HepG2 (cell line): Measurements from ENCODE around the gene GLS2. TPM values are rescaled to one million over a fixed set of nuclear protein-coding genes. Genes with fewer than 3 reads are reported as not detected.
A peak's percentile ranks its signal among the peaks of the same experiment; 100 is the strongest.

Experiments
- AHDC1 ChIP-seq: sonication (generic); formaldehyde crosslinking; IDR thresholded peaks from 2 replicates; pipeline ENCODE4 v1.5.1; 2020; ENCODE audit warnings: mild to moderate bottlenecking, missing genetic modification reagents, borderline replicate concordance
- ARID2 ChIP-seq: sonication (generic); formaldehyde crosslinking; IDR thresholded peaks from 2 replicates; pipeline ENCODE4 v1.8.1; 2022; ENCODE audit warnings: mild to moderate bottlenecking, missing genetic modification reagents, borderline replicate concordance
- GATAD2A ChIP-seq: IDR thresholded peaks from 2 replicates; pipeline ENCODE4 v1.6.1; 2016
- HBP1 ChIP-seq: IDR thresholded peaks from 2 replicates; pipeline ENCODE4 v1.6.1; 2016; ENCODE audit warnings: low read depth, control low read depth
- HNF4A ChIP-seq: sonication (generic); formaldehyde crosslinking; IDR thresholded peaks from 2 replicates; pipeline ENCODE4 v1.4.0; 2020; ENCODE audit warnings: missing genetic modification reagents
- ISL2 ChIP-seq: sonication (generic); formaldehyde crosslinking; IDR thresholded peaks from 2 replicates; pipeline ENCODE4 v1.5.0; 2020; ENCODE audit warnings: missing genetic modification reagents
- KDM6A ChIP-seq: IDR thresholded peaks from 2 replicates; pipeline ENCODE4 v1.6.1; 2016; ENCODE audit warnings: low read depth
- MZF1 ChIP-seq: sonication (generic); formaldehyde crosslinking; IDR thresholded peaks from 2 replicates; pipeline ENCODE4 v1.8.1; 2023; ENCODE audit warnings: mild to moderate bottlenecking, missing genetic modification reagents, borderline replicate concordance
- NFYC ChIP-seq: IDR thresholded peaks from 2 replicates; pipeline ENCODE4 v1.6.1; 2016; ENCODE audit warnings: missing genetic modification reagents, missing compliant biosample characterization
- PHB2 ChIP-seq: fragments of 450-650 bp; IDR thresholded peaks from 2 replicates; pipeline ENCODE4 v1.6.1; 2018; ENCODE audit not compliant: partially characterized antibody
- PREB ChIP-seq: sonication (generic); formaldehyde crosslinking; IDR thresholded peaks from 2 replicates; pipeline ENCODE4 v1.4.0; 2020; ENCODE audit warnings: missing genetic modification reagents
- TRAFD1 ChIP-seq: sonication (generic); formaldehyde crosslinking; IDR thresholded peaks from 2 replicates; pipeline ENCODE4 v1.5.1; 2020; ENCODE audit warnings: missing genetic modification reagents, mild to moderate bottlenecking, borderline replicate concordance
- ZBTB42 ChIP-seq: sonication (generic); formaldehyde crosslinking; IDR thresholded peaks from 2 replicates; pipeline ENCODE4 v1.5.0; 2020; ENCODE audit warnings: mild to moderate bottlenecking, missing genetic modification reagents
- ZFP82 ChIP-seq: sonication (generic); formaldehyde crosslinking; IDR thresholded peaks from 2 replicates; pipeline ENCODE4 v1.5.1; 2020; ENCODE audit warnings: mild to moderate bottlenecking, missing genetic modification reagents, borderline replicate concordance
- ZFP90 ChIP-seq: sonication (generic); formaldehyde crosslinking; IDR thresholded peaks from 2 replicates; pipeline ENCODE4 v1.8.0; 2022; ENCODE audit warnings: missing genetic modification reagents, mild to moderate bottlenecking, inconsistent platforms, borderline replicate concordance
- ZNF446 ChIP-seq: sonication (generic); formaldehyde crosslinking; IDR thresholded peaks from 2 replicates; pipeline ENCODE4 v1.5.0; 2020; ENCODE audit warnings: mild to moderate bottlenecking, missing genetic modification reagents
- ZNF891 ChIP-seq: sonication (generic); formaldehyde crosslinking; IDR thresholded peaks from 2 replicates; pipeline ENCODE4 v1.5.0; 2020; ENCODE audit warnings: mild to moderate bottlenecking, missing genetic modification reagents
- polyA plus RNA-seq, 8 experiments: library from polyadenylated mRNA; depleted of rRNA in 3 of 8; stranded (reverse) in 7 of 8; unstranded in 1 of 8; fragments of >200 nt; fragmentation: Illumina TruSeq in 4 of 8; extraction: Trizol in 4 of 8; gene quantifications; 2 replicates each; pipeline versions ENCODE4 v1.2.1 to v1.2.3, GENCODE V29; 2011 to 2016; ENCODE audit warnings: low read depth in 4 of 8, missing spikeins in 1 of 8, mixed read lengths in 1 of 8; ENCODE audit not compliant: insufficient read depth in 1 of 8
- total RNA-seq, 5 experiments: library from RNA; depleted of rRNA; stranded (reverse); fragments of >200 nt; fragmentation: Illumina TruSeq; extraction: Trizol; gene quantifications; 2 replicates each; pipeline ENCODE4 v1.2.3, GENCODE V29; 2016; ENCODE audit warnings: low read depth in 1 of 5

Gene GLS2
- total and polyA plus RNA-seq, 2 of the 13 experiments (the other 11 are each of a cell fraction or from before 2014, with no cell fraction given), result 8.6 to 12.2 TPM

GRCh38 chr12:56488041-56488955, at the start of gene GLS2 (continued):
- no peak for TF ChIP-seq HBP1 (CRISPR knock-in tag)
- no peak for TF ChIP-seq TRAFD1 (CRISPR knock-in tag)
- peak; percentile 92 for TF ChIP-seq ZFP90 (CRISPR knock-in tag)
- TF ChIP-seq ISL2 (CRISPR knock-in tag), result peak; percentile 56; the same call in 1 of the 2 replicates
- TF ChIP-seq ZNF446, result peak; percentile 94
- peak; percentile 24; the same call in 1 of the 2 replicates for TF ChIP-seq GATAD2A
- no peak for TF ChIP-seq KDM6A (CRISPR knock-in tag)
- TF ChIP-seq AHDC1 (CRISPR knock-in tag), result peak; percentile 30; the same call in 1 of the 2 replicates
- TF ChIP-seq ZNF891, result peak; percentile 79
- peak; percentile 88; the same call in 1 of the 2 replicates for TF ChIP-seq ZFP82 (CRISPR knock-in tag)
- TF ChIP-seq PREB (CRISPR knock-in tag), result peak; percentile 85; the same call in 1 of the 2 replicates
- TF ChIP-seq ARID2, result no peak
- TF ChIP-seq MZF1, result no peak
- peak; percentile 89 for TF ChIP-seq NFYC
- no peak for TF ChIP-seq ZBTB42 (CRISPR knock-in tag)
- TF ChIP-seq HNF4A (CRISPR knock-in tag), result no peak
- TF ChIP-seq PHB2, result no peak
